Karpas-422 (cell line): ENCODE measurements around the gene KRAS. TPM values are rescaled to one million over a fixed set of nuclear protein-coding genes. Genes with fewer than 3 reads are reported as not detected.
A peak's percentile ranks its signal among the peaks of the same experiment; 100 is the strongest.

Source experiments
- DNase-seq: peaks from one replicate; pipeline ENCODE4 v3.0.0-alpha.2; 2015
- H2AFZ ChIP-seq: fragments of 200-600 bp; sonication (generic); 2 replicates; pipeline ENCODE4 v1.6.1; 2014; ENCODE audit warnings: antibody characterized with exemption, low read length, mixed read lengths
- H3K27ac ChIP-seq: fragments of 200-600 bp; sonication (generic); 2 replicates; pipeline ENCODE4 v1.5.1; 2014; ENCODE audit warnings: mild to moderate bottlenecking, low read length, moderate library complexity
- H3K27me3 ChIP-seq: fragments of 200-600 bp; sonication (generic); 2 replicates; pipeline ENCODE4 v1.6.1; 2014; ENCODE audit warnings: low read length, mixed read lengths
- H3K36me3 ChIP-seq: fragments of 200-600 bp; sonication (generic); 2 replicates; pipeline ENCODE4 v1.6.1; 2014; ENCODE audit warnings: low read length, mixed read lengths; ENCODE audit not compliant: insufficient read depth
- H3K4me1 ChIP-seq: fragments of 200-600 bp; sonication (generic); 2 replicates; pipeline ENCODE4 v1.6.1; 2014; ENCODE audit warnings: mild to moderate bottlenecking, low read length, mixed read lengths
- H3K4me2 ChIP-seq: fragments of 200-600 bp; sonication (generic); 2 replicates; pipeline ENCODE4 v1.6.1; 2014; ENCODE audit warnings: low read length, low read depth, mild to moderate bottlenecking; ENCODE audit not compliant: poor library complexity, severe bottlenecking
- H3K4me3 ChIP-seq: fragments of 200-600 bp; sonication (generic); 2 replicates; pipeline ENCODE4 v1.5.1; 2014; ENCODE audit warnings: mild to moderate bottlenecking, antibody characterized with exemption, low read length, mixed read lengths
- H3K79me2 ChIP-seq: fragments of 200-600 bp; sonication (generic); 2 replicates; pipeline ENCODE4 v1.6.1; 2014; ENCODE audit warnings: mild to moderate bottlenecking, low read length, mixed read lengths
- H3K9ac ChIP-seq: fragments of 200-600 bp; sonication (generic); 2 replicates; pipeline ENCODE4 v1.6.0; 2014; ENCODE audit warnings: low read length
- H3K9me2 ChIP-seq: fragments of 200-600 bp; sonication (generic), shearing (Covaris generic); replicated peaks from 2 replicates; pipeline ENCODE4 v1.6.0; 2014; ENCODE audit warnings: mild to moderate bottlenecking, low read length, moderate library complexity; ENCODE audit not compliant: insufficient read depth
- H3K9me3 ChIP-seq: fragments of 300-700, 200-600 bp; sonication (generic); 2 replicates; pipeline ENCODE4 v1.6.1; 2014; ENCODE audit warnings: low read length, mixed read lengths
- H4K20me1 ChIP-seq: fragments of 200-600 bp; sonication (generic); 2 replicates; pipeline ENCODE4 v1.6.1; 2014; ENCODE audit warnings: mild to moderate bottlenecking, antibody characterized with exemption, low read length, low read depth; ENCODE audit not compliant: insufficient read depth
- total RNA-seq: library from RNA; depleted of rRNA; stranded (reverse); fragments of >200 nt; shearing (Covaris generic); gene quantifications from 2 replicates; pipeline ENCODE4 v1.2.3, GENCODE V29; 2014; ENCODE audit warnings: low replicate concordance

KRAS gene
- total RNA-seq, 1 experiment from 2014 or later, result 35.8 TPM

GRCh38 chr12:25253371-25254068 is 2.8 kb upstream of the KRAS start:
- Histone ChIP-seq H3K27ac (peak overlapping the region; percentile 71), H4K20me1 (no peaks in the 10 kb centered on the region), H3K4me1 (peaks cover 54% of the 10 kb centered on the region), H3K79me2 (peaks cover 18% of the 10 kb centered on the region), H3K9ac (peak overlapping the region; percentile 25), H3K4me2 (peak overlapping the region; percentile 75), H3K4me3 (peak overlapping the region; percentile 52), H3K27me3 (no peaks in the 10 kb centered on the region), H3K9me2 (no peaks in the 10 kb centered on the region), H3K36me3 (no peaks in the 10 kb centered on the region; the same call in 1 of the 2 replicates), H3K9me3 (no peaks in the 10 kb centered on the region), H2AFZ (peak overlapping the region; percentile 44; the same call in 1 of the 2 replicates)
- DNase-seq, result peak; percentile 85

GRCh38 chr12:25252946-25253345 is 2.2 kb upstream of the KRAS start:
- peaks cover 24% of the 10 kb centered on the region for H3K79me2 ChIP-seq
- H3K27me3 ChIP-seq, result no peaks in the 10 kb centered on the region
- peak overlapping the region; percentile 25 for H3K9ac ChIP-seq
- H3K9me2 ChIP-seq, result no peaks in the 10 kb centered on the region
- H3K4me2 ChIP-seq, result peak overlapping the region; percentile 75
- peak overlapping the region; percentile 44; the same call in 1 of the 2 replicates for H2AFZ ChIP-seq
- H3K4me3 ChIP-seq, result peak overlapping the region; percentile 52
- DNase-seq, result peak; percentile 42
- H3K9me3 ChIP-seq, result no peaks in the 10 kb centered on the region
- H3K36me3 ChIP-seq, result no peaks in the 10 kb centered on the region; the same call in 1 of the 2 replicates
- peak overlapping the region; percentile 71 for H3K27ac ChIP-seq
- H4K20me1 ChIP-seq, result no peaks in the 10 kb centered on the region
- peaks cover 60% of the 10 kb centered on the region for H3K4me1 ChIP-seq

GRCh38 chr12:25251769-25252168 is 1.0 kb upstream of the KRAS start:
- Histone ChIP-seq H3K9me3 (no peaks in the 10 kb centered on the region), H2AFZ (peak overlapping the region; percentile 92; the same call in 1 of the 2 replicates), H3K4me3 (peak overlapping the region; percentile 90), H3K27ac (0 out of 2 replicates have a peak overlapping the region, but pooled peaks have one; percentile 19), H3K4me2 (peak overlapping the region; percentile 95), H3K36me3 (peaks cover 8% of the 10 kb centered on the region), H4K20me1 (no peaks in the 10 kb centered on the region), H3K9me2 (no peaks in the 10 kb centered on the region), H3K9ac (peak overlapping the region; percentile 91), H3K79me2 (peaks cover 35% of the 10 kb centered on the region), H3K4me1 (peaks cover 61% of the 10 kb centered on the region), H3K27me3 (no peaks in the 10 kb centered on the region)
- DNase-seq, result no peak

GRCh38 chr12:25249931-25250738 is 594 bp downstream of the KRAS start:
- Histone ChIP-seq H3K9ac (peak overlapping the region; percentile 91), H3K36me3 (peaks cover 8% of the 10 kb centered on the region), H3K27me3 (no peaks in the 10 kb centered on the region), H4K20me1 (no peaks in the 10 kb centered on the region), H3K79me2 (peaks cover 50% of the 10 kb centered on the region), H3K27ac (peak overlapping the region; percentile 58), H3K4me2 (peak overlapping the region; percentile 95), H3K9me2 (no peaks in the 10 kb centered on the region), H3K9me3 (no peaks in the 10 kb centered on the region), H3K4me1 (peaks cover 58% of the 10 kb centered on the region), H3K4me3 (peak overlapping the region; percentile 90), H2AFZ (no peak overlapping the region)
- DNase-seq, result peak; percentile 72

GRCh38 chr12:25248732-25249131 is 2.0 kb downstream of the KRAS start:
- no peak overlapping the region for H2AFZ ChIP-seq
- peak overlapping the region; percentile 95 for H3K4me2 ChIP-seq
- H3K79me2 ChIP-seq, result peaks cover 64% of the 10 kb centered on the region
- no peak for DNase-seq
- H3K9me2 ChIP-seq, result no peaks in the 10 kb centered on the region
- H3K36me3 ChIP-seq, result peaks cover 19% of the 10 kb centered on the region
- no peak overlapping the region for H3K4me3 ChIP-seq
- H3K9ac ChIP-seq, result no peak overlapping the region
- no peaks in the 10 kb centered on the region for H4K20me1 ChIP-seq
- peaks cover 61% of the 10 kb centered on the region for H3K4me1 ChIP-seq
- H3K27ac ChIP-seq, result no peak overlapping the region
- H3K27me3 ChIP-seq, result no peaks in the 10 kb centered on the region
- no peaks in the 10 kb centered on the region for H3K9me3 ChIP-seq

GRCh38 chr12:25248137-25248536 is 2.6 kb downstream of the KRAS start:
- H3K79me2 ChIP-seq, result peaks cover 70% of the 10 kb centered on the region
- no peaks in the 10 kb centered on the region for H4K20me1 ChIP-seq
- peak overlapping the region; percentile 95 for H3K4me2 ChIP-seq

GRCh38 chr12:25245491-25245890 is 5.2 kb downstream of the KRAS start:
- Histone ChIP-seq H3K4me2 (no peak overlapping the region), H3K36me3 (peaks cover 28% of the 10 kb centered on the region), H3K9ac (no peak overlapping the region), H3K4me3 (no peak overlapping the region), H3K4me1 (peaks cover 69% of the 10 kb centered on the region), H2AFZ (no peak overlapping the region), H3K9me2 (no peaks in the 10 kb centered on the region), H3K27ac (no peak overlapping the region), H4K20me1 (no peaks in the 10 kb centered on the region), H3K9me3 (no peaks in the 10 kb centered on the region), H3K79me2 (peaks cover 90% of the 10 kb centered on the region), H3K27me3 (no peaks in the 10 kb centered on the region)
- DNase-seq, result no peak

More at GRCh38 chr12:25248137-25248536, 2.6 kb downstream of the KRAS start:
- no peak for DNase-seq
- no peak overlapping the region for H2AFZ ChIP-seq
- no peaks in the 10 kb centered on the region for H3K9me3 ChIP-seq
- H3K9me2 ChIP-seq, result no peaks in the 10 kb centered on the region
- peaks cover 25% of the 10 kb centered on the region for H3K36me3 ChIP-seq
- H3K9ac ChIP-seq, result no peak overlapping the region
- H3K27me3 ChIP-seq, result no peaks in the 10 kb centered on the region
- H3K27ac ChIP-seq, result no peak overlapping the region
- H3K4me1 ChIP-seq, result peaks cover 61% of the 10 kb centered on the region
- no peak overlapping the region for H3K4me3 ChIP-seq

GRCh38 chr12:25243680-25243990 is 7.1 kb downstream of the KRAS start:
- Histone ChIP-seq H3K79me2 (peaks cover 91% of the 10 kb centered on the region), H3K27me3 (no peaks in the 10 kb centered on the region), H3K36me3 (peaks cover 42% of the 10 kb centered on the region), H3K9me3 (no peaks in the 10 kb centered on the region), H2AFZ (no peak overlapping the region), H4K20me1 (no peaks in the 10 kb centered on the region), H3K4me2 (no peak overlapping the region), H3K9ac (no peak overlapping the region), H3K4me1 (peaks cover 57% of the 10 kb centered on the region), H3K9me2 (no peaks in the 10 kb centered on the region), H3K27ac (no peak overlapping the region), H3K4me3 (no peak overlapping the region)
- DNase-seq, result no peak
